Transverse colon (tissue), 4 donors: ENCODE data around the gene RPAP3.

ENCODE experiments used
- CTCF ChIP-seq, 5 experiments: fragments of 200-600 bp in 3 of 5; fragments of 450-650 bp in 2 of 5; sonication (generic) in 3 of 5; IDR thresholded peaks; 1 replicate in 2 of 5; 2 replicates in 3 of 5; pipeline ENCODE4 v1.5.1; 2016 to 2017; ENCODE audit warnings: antibody characterized with exemption in 5 of 5, inconsistent platforms in 3 of 5, mild to moderate bottlenecking in 2 of 5, moderate library complexity in 1 of 5
- POLR2AphosphoS5 ChIP-seq, 3 donors: sonication (generic); formaldehyde crosslinking; IDR thresholded peaks; one replicate each; pipeline ENCODE4 v1.6.1; 2016; ENCODE audit warnings: antibody characterized with exemption in 3 of 3

- TF ChIP-seq POLR2AphosphoS5 (IDR thresholded peaks at IDR 0.05) (no peak), CTCF (IDR thresholded peaks at IDR 0.05) (no peak)
These were observed 39.1 kb upstream of the RPAP3 start for GRCh38 chr12:47744778-47745436.
